Upper lobe of right lung (tissue), 1 donor: ENCODE results near the gene HDAC10. TPM values are rescaled to one million over a fixed set of nuclear protein-coding genes. Genes with fewer than 3 reads are reported as not detected.

ENCODE experiments used
- ATAC-seq: fragments of 200-7000 bp; cut with Tn5 transposase; one replicate; pipeline ENCODE4 v1.9.1; 2020; ENCODE audit warnings: mild to moderate bottlenecking, moderate library complexity
- DNase-seq: peaks from one replicate; pipeline ENCODE4 v3.0.0-alpha.2; 2020
- H3K27ac ChIP-seq: fragments of 200-600 bp; one replicate; pipeline ENCODE4 v1.8.0; 2022
- H3K27me3 ChIP-seq: fragments of 200-600 bp; one replicate; pipeline ENCODE4 v1.8.0; 2022; ENCODE audit warnings: mild to moderate bottlenecking
- H3K36me3 ChIP-seq: fragments of 200-600 bp; one replicate; pipeline ENCODE4 v1.8.0; 2022
- H3K4me1 ChIP-seq: fragments of 200-600 bp; one replicate; pipeline ENCODE4 v1.8.0; 2022
- H3K4me3 ChIP-seq: fragments of 200-600 bp; one replicate; pipeline ENCODE4 v1.8.0; 2022; ENCODE audit warnings: mild to moderate bottlenecking
- H3K9me3 ChIP-seq: fragments of 200-600 bp; one replicate; pipeline ENCODE4 v1.8.0; 2022
- intact Hi-C: fragments of 100-400 bp; cut with DNase I; formaldehyde crosslinking; loops from one replicate; pipeline ENCODE4 v1.11.0; 2022
- total RNA-seq: library from RNA; stranded (reverse); fragmentation: NEBNext Ultra II Directional; extraction: Animal tissue kit (Norgen Biotek cat#: 25700); gene quantifications from one replicate; pipeline ENCODE4 v1.2.1, GENCODE V29; 2021
- TF ChIP-seq, protein P1 (sequence below): fragments of 200-600 bp; IDR thresholded peaks from one replicate; pipeline ENCODE4 v1.8.0; 2022; ENCODE audit warnings: antibody characterized with exemption
- donor health status: DM: no; HTN: yes; CAD: no; lungs with severe emphysema.

The HDAC10 gene
- total RNA-seq, 1 donor from 2014 or later: 48.9 TPM

GRCh38 chr22:50278461-50278860, 27.4 kb upstream of the HDAC10 start:
- intact Hi-C loops: loop anchor here (10.0 kb wide), 1 partner anchor 46 kb away; the partner anchor contains the start of gene DENND6B
- no peaks in the 10 kb centered on the region for H3K4me1 ChIP-seq
- no peaks in the 10 kb centered on the region for H3K9me3 ChIP-seq
- DNase-seq: no peak
- H3K27ac ChIP-seq: no peak overlapping the region
- TF ChIP-seq, protein P1, sequence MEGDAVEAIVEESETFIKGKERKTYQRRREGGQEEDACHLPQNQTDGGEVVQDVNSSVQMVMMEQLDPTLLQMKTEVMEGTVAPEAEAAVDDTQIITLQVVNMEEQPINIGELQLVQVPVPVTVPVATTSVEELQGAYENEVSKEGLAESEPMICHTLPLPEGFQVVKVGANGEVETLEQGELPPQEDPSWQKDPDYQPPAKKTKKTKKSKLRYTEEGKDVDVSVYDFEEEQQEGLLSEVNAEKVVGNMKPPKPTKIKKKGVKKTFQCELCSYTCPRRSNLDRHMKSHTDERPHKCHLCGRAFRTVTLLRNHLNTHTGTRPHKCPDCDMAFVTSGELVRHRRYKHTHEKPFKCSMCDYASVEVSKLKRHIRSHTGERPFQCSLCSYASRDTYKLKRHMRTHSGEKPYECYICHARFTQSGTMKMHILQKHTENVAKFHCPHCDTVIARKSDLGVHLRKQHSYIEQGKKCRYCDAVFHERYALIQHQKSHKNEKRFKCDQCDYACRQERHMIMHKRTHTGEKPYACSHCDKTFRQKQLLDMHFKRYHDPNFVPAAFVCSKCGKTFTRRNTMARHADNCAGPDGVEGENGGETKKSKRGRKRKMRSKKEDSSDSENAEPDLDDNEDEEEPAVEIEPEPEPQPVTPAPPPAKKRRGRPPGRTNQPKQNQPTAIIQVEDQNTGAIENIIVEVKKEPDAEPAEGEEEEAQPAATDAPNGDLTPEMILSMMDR: no peak
- H3K27me3 ChIP-seq: no peaks in the 10 kb centered on the region
- peaks cover 84% of the 10 kb centered on the region for H3K36me3 ChIP-seq
- no peak for ATAC-seq
- no peak overlapping the region for H3K4me3 ChIP-seq

DNA sequence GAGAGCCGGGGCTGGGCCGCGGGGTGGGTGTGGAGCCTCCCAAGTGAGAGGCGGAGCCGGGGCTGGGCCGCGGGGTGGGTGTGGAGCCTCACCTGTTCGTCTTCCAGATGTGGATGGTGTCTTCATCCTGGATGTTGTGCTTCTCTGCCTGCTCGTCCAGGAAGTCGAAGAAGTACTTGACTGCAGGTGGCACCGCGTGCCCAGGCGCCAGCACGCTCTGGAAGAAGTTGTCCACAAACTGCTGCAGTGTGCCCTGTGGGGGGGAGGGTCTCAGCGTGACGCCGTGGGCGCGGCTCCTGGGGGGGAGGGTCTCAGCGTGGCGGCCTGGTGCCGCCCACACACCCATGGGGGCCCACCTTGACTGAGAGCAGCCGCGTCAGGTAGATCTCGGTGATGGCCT, 26.7 kb upstream of the HDAC10 start:
- Histone ChIP-seq H3K4me1 (no peaks in the 10 kb centered on the region), H3K27me3 (no peaks in the 10 kb centered on the region), H3K27ac (no peak overlapping the region), H3K36me3 (peaks cover 77% of the 10 kb centered on the region), H3K4me3 (no peak overlapping the region), H3K9me3 (no peaks in the 10 kb centered on the region)
- no peak for ATAC-seq
- DNase-seq: no peak
- intact Hi-C loops: loop anchor here (10.0 kb wide), 1 partner anchor 47 kb away; the partner anchor contains the start of gene DENND6B
- TF ChIP-seq, protein P1: no peak

DNA sequence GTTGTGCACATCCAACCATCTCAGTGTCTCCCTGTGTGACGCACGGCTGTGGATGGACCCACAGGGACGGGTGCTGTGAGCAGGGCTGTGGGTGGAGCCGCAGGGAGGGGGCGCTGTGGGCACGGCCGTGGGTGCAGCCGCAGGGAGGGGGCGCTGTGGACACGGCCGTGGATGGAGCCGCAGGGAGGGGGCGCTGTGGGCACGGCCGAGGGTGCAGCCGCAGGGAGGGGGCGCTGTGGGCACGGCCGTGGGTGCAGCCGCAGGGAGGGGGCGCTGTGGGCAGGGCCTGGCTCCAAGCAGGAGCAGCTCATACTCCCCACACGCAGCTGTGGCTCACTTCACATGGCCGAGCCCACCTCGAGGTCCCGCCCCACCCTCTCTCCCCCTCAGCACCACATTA, 25.1 kb upstream of the HDAC10 start:
- peak; percentile 92 for DNase-seq
- Histone ChIP-seq H3K9me3 (no peaks in the 10 kb centered on the region), H3K36me3 (peaks cover 61% of the 10 kb centered on the region), H3K27ac (no peak overlapping the region), H3K27me3 (no peaks in the 10 kb centered on the region), H3K4me1 (peaks cover 11% of the 10 kb centered on the region), H3K4me3 (no peak overlapping the region)
- intact Hi-C loops: loop anchor here (10.0 kb wide), 1 partner anchor 49 kb away; the partner anchor contains the start of gene DENND6B
- ATAC-seq: peak; percentile 90
- TF ChIP-seq, protein P1: peak; percentile 62

DNA sequence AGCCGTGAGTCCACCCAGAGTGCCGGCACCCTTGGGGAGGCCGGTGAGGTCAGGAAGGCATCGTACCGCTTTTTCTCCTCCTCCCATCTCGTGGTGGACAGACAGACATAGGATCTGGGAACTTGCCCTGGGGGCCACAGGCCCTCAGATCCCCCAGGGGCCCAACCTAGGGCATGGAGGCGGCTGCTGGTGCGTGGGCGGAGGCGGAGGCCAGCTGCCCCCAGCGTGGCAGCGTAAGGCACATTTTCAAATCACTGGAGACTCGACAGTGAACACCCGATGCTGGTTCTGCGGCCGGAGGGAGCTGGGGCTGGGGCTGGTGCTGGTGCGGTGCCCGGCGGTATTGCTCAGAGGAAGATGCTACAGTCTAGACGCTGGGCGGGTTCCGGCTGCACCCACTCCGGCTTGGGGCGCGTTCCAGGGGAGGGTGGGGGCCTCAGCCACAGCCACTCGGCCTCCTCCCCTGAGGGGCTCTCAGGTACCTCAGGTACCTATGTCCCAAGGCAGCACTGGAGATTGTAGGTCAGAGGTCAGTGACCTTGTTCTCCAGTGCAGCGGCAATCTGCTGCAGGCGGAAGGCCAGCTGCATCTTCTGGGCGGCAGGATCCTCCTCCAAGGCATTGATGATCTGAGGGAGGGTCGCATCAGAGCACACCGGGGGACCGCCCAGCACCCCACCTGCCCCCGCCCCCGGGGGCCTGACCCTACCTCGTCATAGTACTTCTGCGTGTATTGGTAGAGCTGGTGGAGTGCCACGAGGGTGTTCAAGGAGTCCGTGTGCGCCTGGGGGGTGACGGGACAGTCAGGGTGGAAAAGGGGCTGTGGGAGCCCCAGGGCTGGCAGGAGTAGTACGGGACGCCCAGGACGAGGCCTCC, 24.4 kb upstream of the HDAC10 start:
- peaks cover 53% of the 10 kb centered on the region for H3K36me3 ChIP-seq
- H3K4me1 ChIP-seq: peaks cover 18% of the 10 kb centered on the region
- no peak overlapping the region for H3K4me3 ChIP-seq
- no peak overlapping the region for H3K27ac ChIP-seq
- H3K27me3 ChIP-seq: no peaks in the 10 kb centered on the region
- no peaks in the 10 kb centered on the region for H3K9me3 ChIP-seq
- no peak for ATAC-seq
- TF ChIP-seq, protein P1: no peak
- intact Hi-C loops: loop anchor here (10.0 kb wide), 1 partner anchor 49 kb away; the partner anchor contains the start of gene DENND6B
- no peak for DNase-seq

DNA sequence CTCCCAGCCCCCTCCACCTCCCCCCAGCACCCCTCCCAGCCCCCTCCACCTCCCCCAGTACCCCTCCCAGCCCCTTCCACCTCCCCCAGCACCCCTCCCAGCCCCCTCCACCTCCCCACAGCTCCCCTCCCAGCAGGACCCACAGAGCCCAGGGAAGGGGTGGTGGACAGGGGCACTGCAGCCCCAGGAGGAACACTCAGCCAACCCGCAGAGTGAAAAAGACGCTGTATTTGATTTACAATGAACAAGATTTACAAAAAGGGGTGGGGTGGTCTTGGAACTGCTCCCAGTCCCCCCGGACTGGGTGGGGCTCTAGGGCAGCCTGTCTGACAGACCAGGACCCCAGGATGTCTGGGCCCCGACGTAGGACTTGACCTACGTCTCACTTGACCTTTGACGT, 23.7 kb upstream of the HDAC10 start:
- Histone ChIP-seq H3K4me1 (peaks cover 20% of the 10 kb centered on the region), H3K36me3 (peaks cover 47% of the 10 kb centered on the region), H3K27me3 (no peaks in the 10 kb centered on the region), H3K27ac (no peak overlapping the region), H3K9me3 (no peaks in the 10 kb centered on the region), H3K4me3 (no peak overlapping the region)
- intact Hi-C loops: loop anchor here (10.0 kb wide), 1 partner anchor 50 kb away; the partner anchor contains the start of gene DENND6B
- TF ChIP-seq, protein P1: no peak
- DNase-seq: no peak
- no peak for ATAC-seq
